Measurements from ENCODE around the gene WASF3.

Gene WASF3

DNA sequence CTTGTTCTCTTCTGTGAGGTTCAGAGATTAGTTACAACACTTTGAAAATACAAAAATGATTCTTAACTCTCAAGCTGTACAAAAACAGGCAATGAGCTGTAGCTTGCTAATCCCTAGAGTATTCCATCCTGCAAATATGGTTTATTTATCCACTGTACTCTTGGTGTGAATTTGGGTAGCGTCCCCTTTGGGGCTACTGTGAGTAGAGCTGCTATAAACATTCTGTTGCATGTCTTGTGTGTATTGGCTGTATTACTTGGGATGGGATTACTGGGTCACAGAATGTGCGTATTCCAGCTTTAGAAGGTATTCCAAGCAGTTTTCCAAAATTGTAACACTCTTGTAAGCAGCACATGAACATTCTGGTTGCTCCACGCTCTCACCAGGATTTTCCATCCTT, 169.6 kb downstream of the WASF3 start:
- Histone ChIP-seq H3K4me1 (ENCODE audit: control insufficient read depth in 1 of 2, insufficient read depth in 1 of 2, low read depth in 1 of 2, low read length in 1 of 2) (peaks cover 0 to under 1% of the 10 kb centered on the region in 2 experiments), H3K9me3 (no peaks in the 10 kb centered on the region), H3K36me3 (no peaks in the 10 kb centered on the region), H3K4me3 (ENCODE audit: low read depth in 1 of 2, low read length in 1 of 2) (no peak overlapping the region), H3K27ac (no peak overlapping the region), H3K27me3 (no peaks in the 10 kb centered on the region)
- TF ChIP-seq CTCF (IDR thresholded peaks at IDR 0.05) = no peak

DNA sequence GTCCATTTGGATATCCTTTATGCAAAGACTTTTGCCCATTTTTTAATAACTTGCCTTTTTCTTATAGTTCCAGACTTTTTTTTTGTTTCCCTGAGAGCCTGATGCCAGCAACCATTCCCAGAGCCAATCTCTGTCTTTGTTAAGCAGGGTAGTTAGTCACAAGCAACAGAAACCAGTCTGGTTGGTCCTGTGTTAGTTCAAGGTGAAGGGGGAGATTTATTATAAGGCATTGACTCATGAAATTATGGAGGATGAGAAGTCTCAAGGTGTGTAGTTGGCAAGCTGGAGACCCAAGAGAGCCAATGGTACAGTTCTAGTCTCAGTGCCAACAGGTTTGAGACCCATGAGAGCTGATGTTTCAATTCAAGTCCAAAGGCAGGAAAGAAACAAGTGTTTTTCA, 170.2 kb downstream of the WASF3 start:
- no peak for TF ChIP-seq CTCF (IDR thresholded peaks at IDR 0.05)
- H3K27ac ChIP-seq = no peak overlapping the region

GRCh38 chr13:26735677-26736076, 178.2 kb downstream of the WASF3 start:
- no peaks in the 10 kb centered on the region for H3K4me1 ChIP-seq (ENCODE audit: control insufficient read depth in 1 of 2, insufficient read depth in 1 of 2, low read depth in 1 of 2, low read length in 1 of 2)
- TF ChIP-seq CTCF (IDR thresholded peaks at IDR 0.05) = no peak
- no peaks in the 10 kb centered on the region for H3K36me3 ChIP-seq
- no peaks in the 10 kb centered on the region for H3K9me3 ChIP-seq
- H3K27me3 ChIP-seq = no peaks in the 10 kb centered on the region
- no peak overlapping the region for H3K4me3 ChIP-seq (ENCODE audit: low read depth in 1 of 2, low read length in 1 of 2)
- no peak overlapping the region for H3K27ac ChIP-seq

More for the DNA sequence above, 170.2 kb downstream of the WASF3 start:
- Histone ChIP-seq H3K36me3 (no peaks in the 10 kb centered on the region), H3K9me3 (no peaks in the 10 kb centered on the region), H3K4me3 (ENCODE audit: low read depth in 1 of 2, low read length in 1 of 2) (no peak overlapping the region), H3K27me3 (no peaks in the 10 kb centered on the region), H3K4me1 (ENCODE audit: control insufficient read depth in 1 of 2, insufficient read depth in 1 of 2, low read depth in 1 of 2, low read length in 1 of 2) (no peaks in the 10 kb centered on the region)
